Suprapubic skin (tissue), 4 donors: Measurements from ENCODE around the gene DISP2. TPM values are rescaled to one million over a fixed set of nuclear protein-coding genes. Genes with fewer than 3 reads are reported as not detected.

Experiments used
- DNase-seq, 2 donors: peaks; one replicate each; pipeline ENCODE4 v3.0.0-alpha.2; 2019; ENCODE audit warnings: low spot score in 2 of 2
- H3K27ac ChIP-seq: fragments of 200-600 bp; sonication (generic); one replicate; pipeline ENCODE4 v1.5.1; 2019
- H3K27me3 ChIP-seq: fragments of 200-600 bp; sonication (generic); one replicate; pipeline ENCODE4 v1.5.1; 2019
- H3K36me3 ChIP-seq: fragments of 200-600 bp; sonication (generic); one replicate; pipeline ENCODE4 v1.5.1; 2019
- H3K4me1 ChIP-seq: fragments of 200-600 bp; sonication (generic); one replicate; pipeline ENCODE4 v1.5.1; 2019
- H3K4me3 ChIP-seq: fragments of 200-600 bp; sonication (generic); one replicate; pipeline ENCODE4 v1.5.1; 2019; ENCODE audit warnings: mild to moderate bottlenecking
- H3K9me3 ChIP-seq: fragments of 200-600 bp; sonication (generic); one replicate; pipeline ENCODE4 v1.5.1; 2019
- EP300 ChIP-seq: sonication (generic); formaldehyde crosslinking; IDR thresholded peaks from one replicate; pipeline ENCODE4 v1.6.1; 2017; ENCODE audit warnings: antibody characterized with exemption
- POLR2A ChIP-seq, 2 donors: fragments of 450-650 bp; IDR thresholded peaks; one replicate each; pipeline ENCODE4 v1.6.1; 2017; ENCODE audit warnings: antibody characterized with exemption in 2 of 2, mild to moderate bottlenecking in 2 of 2, moderate library complexity in 2 of 2
- POLR2AphosphoS5 ChIP-seq, 3 donors: sonication (generic); formaldehyde crosslinking; IDR thresholded peaks; one replicate each; pipeline ENCODE4 v1.6.1; 2017; ENCODE audit warnings: antibody characterized with exemption in 3 of 3
- whole genome bisulfite sequencing: methylation state at CpG from one replicate; pipeline ENCODE4 v1.1.5; 2018; 5-methylcytosine and 5-hydroxymethylcytosine counted together
- total RNA-seq, 4 donors: library from RNA; depleted of rRNA; stranded (reverse); fragments of >200 nt; gene quantifications; one replicate each; pipeline ENCODE4 v1.1.0, GENCODE V29; 2016
- TF ChIP-seq, protein P1 (sequence below), 2 donors: fragments of 200-600 bp in 1 of 2; fragments of 450-650 bp in 1 of 2; sonication (generic) in 1 of 2; IDR thresholded peaks; one replicate each; pipeline ENCODE4 v1.5.1; 2016 to 2019; ENCODE audit warnings: antibody characterized with exemption in 2 of 2, mild to moderate bottlenecking in 1 of 2, moderate library complexity in 1 of 2

DISP2 gene
- total RNA-seq, 4 donors from 2014 or later = 0.04 to 0.21 (median 0.05) TPM; not detected in 1

DNA sequence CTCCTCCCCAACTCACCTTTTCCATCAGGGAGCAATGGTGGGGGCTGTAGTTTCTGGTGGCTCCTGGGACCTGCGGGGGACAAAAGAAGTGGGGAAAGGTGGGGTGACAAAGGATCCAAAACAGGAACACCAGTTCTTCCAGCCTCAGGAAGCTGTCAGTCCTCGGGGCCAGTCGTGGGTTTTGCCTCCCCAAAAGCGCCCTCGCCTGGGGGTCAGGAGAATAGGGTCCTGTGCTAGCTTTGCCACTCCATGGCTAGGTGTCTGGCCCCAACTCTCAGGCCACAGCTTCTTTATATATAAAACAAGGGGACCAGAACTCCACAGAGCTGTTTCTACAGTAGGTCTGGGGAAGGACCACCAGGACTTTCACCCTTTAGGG is 21.3 kb upstream of the DISP2 start:
- H3K9me3 ChIP-seq = no peaks in the 10 kb centered on the region
- no peak overlapping the region for H3K27ac ChIP-seq
- DNase-seq = no peak
- WGBS = 72% methylated on average over 5 of the region's 5 CpGs
- no peaks in the 10 kb centered on the region for H3K36me3 ChIP-seq
- TF ChIP-seq EP300 = no peak
- TF ChIP-seq POLR2A (IDR thresholded peaks at IDR 0.05) = no peak
- no peak for TF ChIP-seq POLR2AphosphoS5 (IDR thresholded peaks at IDR 0.05)
- TF ChIP-seq, protein P1, sequence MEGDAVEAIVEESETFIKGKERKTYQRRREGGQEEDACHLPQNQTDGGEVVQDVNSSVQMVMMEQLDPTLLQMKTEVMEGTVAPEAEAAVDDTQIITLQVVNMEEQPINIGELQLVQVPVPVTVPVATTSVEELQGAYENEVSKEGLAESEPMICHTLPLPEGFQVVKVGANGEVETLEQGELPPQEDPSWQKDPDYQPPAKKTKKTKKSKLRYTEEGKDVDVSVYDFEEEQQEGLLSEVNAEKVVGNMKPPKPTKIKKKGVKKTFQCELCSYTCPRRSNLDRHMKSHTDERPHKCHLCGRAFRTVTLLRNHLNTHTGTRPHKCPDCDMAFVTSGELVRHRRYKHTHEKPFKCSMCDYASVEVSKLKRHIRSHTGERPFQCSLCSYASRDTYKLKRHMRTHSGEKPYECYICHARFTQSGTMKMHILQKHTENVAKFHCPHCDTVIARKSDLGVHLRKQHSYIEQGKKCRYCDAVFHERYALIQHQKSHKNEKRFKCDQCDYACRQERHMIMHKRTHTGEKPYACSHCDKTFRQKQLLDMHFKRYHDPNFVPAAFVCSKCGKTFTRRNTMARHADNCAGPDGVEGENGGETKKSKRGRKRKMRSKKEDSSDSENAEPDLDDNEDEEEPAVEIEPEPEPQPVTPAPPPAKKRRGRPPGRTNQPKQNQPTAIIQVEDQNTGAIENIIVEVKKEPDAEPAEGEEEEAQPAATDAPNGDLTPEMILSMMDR (IDR thresholded peaks at IDR 0.05) = no peak
- no peak overlapping the region for H3K4me3 ChIP-seq
- no peaks in the 10 kb centered on the region for H3K27me3 ChIP-seq
- peaks cover 76% of the 10 kb centered on the region for H3K4me1 ChIP-seq

DNA sequence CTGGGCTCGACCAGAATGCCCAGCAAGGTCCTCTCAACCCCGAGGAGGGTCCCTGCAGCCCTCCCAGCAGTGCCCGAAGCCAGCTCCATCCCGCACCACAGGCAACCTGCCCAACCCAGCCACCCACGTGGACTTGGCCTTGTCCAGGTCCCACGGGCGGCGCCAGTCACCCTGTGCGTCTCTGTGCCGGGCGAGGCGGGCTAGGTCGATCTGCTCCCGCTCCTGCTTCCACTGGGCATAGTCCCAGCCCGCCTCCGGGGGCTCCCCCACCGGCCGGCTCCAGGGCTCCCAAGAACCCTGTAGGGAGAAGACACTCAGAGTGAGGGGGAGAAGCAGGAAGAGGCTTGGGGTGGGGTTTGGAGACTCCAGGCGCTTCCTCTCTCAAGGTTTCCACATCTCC is 20.4 kb upstream of the DISP2 start:
- Histone ChIP-seq H3K9me3 (no peaks in the 10 kb centered on the region), H3K36me3 (no peaks in the 10 kb centered on the region), H3K27ac (peak overlapping the region; percentile 2), H3K27me3 (no peaks in the 10 kb centered on the region), H3K4me3 (no peak overlapping the region), H3K4me1 (peaks cover 77% of the 10 kb centered on the region)
- 67% methylated on average over 1 of the region's 19 CpGs for WGBS
- DNase-seq = no peak
- TF ChIP-seq POLR2AphosphoS5 (IDR thresholded peaks at IDR 0.05) = no peak
- TF ChIP-seq POLR2A (IDR thresholded peaks at IDR 0.05) = no peak
- TF ChIP-seq, protein P1 (IDR thresholded peaks at IDR 0.05) = no peak
- TF ChIP-seq EP300 = no peak

DNA sequence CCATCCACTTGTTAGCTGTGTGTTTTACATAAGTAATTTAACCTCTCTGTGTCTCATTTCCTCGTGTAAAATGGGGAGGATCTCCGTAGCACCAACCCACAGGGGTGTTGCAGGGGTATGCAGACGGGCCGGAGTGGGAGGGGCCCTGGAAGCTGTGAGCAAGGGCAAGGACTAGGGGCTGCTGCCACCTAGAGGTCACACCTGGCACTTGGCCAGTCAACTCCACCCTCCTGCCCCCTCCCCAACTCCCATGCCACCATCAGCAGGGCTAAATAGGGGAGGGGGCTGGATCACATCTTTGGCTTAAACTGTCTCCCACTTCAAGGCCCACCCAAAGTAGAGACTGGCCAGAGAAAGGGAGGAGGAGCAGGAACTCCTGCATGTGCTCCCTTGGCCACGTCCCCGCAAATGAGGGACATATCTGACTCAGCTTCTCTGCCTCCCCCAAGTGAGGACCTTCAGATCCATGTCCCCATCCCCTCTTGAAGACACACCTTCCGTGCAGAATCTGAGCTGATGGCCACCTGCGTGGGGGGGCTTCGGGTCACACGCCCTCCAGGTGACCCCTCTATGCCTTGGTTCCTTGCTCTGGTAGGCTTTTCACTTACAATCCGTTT is 19.9 kb upstream of the DISP2 start:
- Histone ChIP-seq H3K27me3 (no peaks in the 10 kb centered on the region), H3K36me3 (no peaks in the 10 kb centered on the region), H3K9me3 (no peaks in the 10 kb centered on the region), H3K4me1 (peaks cover 83% of the 10 kb centered on the region), H3K27ac (peak overlapping the region; percentile 68), H3K4me3 (no peak overlapping the region)
- TF ChIP-seq, protein P1 (IDR thresholded peaks at IDR 0.05) = peak; percentile 16 to 54
- no peak for TF ChIP-seq EP300
- no peak for DNase-seq
- WGBS = 49% methylated on average over 11 of the region's 11 CpGs

DNA sequence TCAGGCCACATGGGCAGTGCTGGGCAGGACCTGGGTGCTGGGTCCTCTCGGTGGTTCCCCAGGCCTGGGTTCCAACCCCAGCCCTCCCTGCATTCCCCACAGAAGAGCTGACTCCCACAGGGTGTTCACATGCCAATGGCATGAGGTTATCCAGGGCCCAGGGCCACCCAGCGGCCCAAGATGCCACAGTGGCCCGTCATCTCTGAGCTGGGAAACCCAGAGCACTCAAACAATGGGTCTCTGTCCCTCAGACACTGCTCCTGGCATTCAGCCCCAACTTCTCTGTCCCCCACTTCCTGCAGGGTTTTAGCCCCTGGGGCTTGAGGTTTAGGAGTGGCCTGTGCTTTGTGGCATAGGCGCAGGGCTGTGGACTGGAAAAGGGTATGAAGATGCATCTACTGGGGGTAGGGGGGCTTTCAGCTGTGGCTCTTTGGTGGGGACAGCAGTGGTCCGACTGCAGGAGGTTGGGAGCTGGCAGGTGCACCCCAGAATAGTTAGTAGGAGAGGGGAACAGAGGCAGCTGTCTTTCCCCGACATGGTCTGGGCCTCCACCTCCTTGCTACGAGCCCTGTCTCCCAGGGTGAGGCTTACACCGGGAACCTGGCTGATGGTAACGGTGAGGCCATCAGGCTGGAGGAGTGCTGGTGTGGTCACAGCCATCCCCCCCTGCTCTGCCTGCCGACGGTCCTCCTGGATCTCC is 18.9 kb upstream of the DISP2 start:
- H3K4me1 ChIP-seq = peaks cover 83% of the 10 kb centered on the region
- WGBS = 71% methylated on average over 7 of the region's 11 CpGs
- no peak for DNase-seq
- H3K27ac ChIP-seq = peak overlapping the region; percentile 86
- TF ChIP-seq EP300 = no peak
- TF ChIP-seq POLR2AphosphoS5 (IDR thresholded peaks at IDR 0.05) = no peak
- TF ChIP-seq, protein P1 (IDR thresholded peaks at IDR 0.05) = no peak
- no peak for TF ChIP-seq POLR2A (IDR thresholded peaks at IDR 0.05)
- H3K27me3 ChIP-seq = no peaks in the 10 kb centered on the region
- no peaks in the 10 kb centered on the region for H3K36me3 ChIP-seq
- peak overlapping the region; percentile 38 for H3K4me3 ChIP-seq
- no peaks in the 10 kb centered on the region for H3K9me3 ChIP-seq

DNA sequence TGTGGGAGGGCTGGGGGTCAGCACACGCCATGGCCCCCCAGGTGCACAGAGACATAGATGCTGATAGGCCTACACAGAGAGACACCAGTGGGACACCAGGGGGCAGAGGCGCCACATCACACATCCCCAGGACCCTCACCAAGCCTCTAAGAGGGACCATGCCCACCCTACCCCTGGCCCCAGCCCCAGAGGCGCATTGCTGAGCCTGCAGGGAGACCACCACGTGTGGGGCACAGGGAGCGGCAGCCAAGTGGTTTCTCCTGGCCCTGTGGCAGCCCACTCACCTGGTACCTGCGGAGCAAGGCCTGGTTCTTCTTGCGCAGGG is 18.4 kb upstream of the DISP2 start:
- H3K27me3 ChIP-seq = no peaks in the 10 kb centered on the region
- peak overlapping the region; percentile 38 for H3K4me3 ChIP-seq
- H3K36me3 ChIP-seq = no peaks in the 10 kb centered on the region
- no peaks in the 10 kb centered on the region for H3K9me3 ChIP-seq
- 68% methylated on average over 3 of the region's 7 CpGs for WGBS
- DNase-seq = no peak
- H3K4me1 ChIP-seq = peaks cover 81% of the 10 kb centered on the region
- H3K27ac ChIP-seq = peak overlapping the region; percentile 86
- no peak for TF ChIP-seq POLR2AphosphoS5 (IDR thresholded peaks at IDR 0.05)
- TF ChIP-seq EP300 = no peak
- TF ChIP-seq POLR2A (IDR thresholded peaks at IDR 0.05) = no peak
- TF ChIP-seq, protein P1 (IDR thresholded peaks at IDR 0.05) = no peak
